ENCODE measurements around the gene ZC2HC1C. TPM values are rescaled to one million over a fixed set of nuclear protein-coding genes. Genes with fewer than 3 reads are reported as not detected.

ZC2HC1C gene
- total RNA-seq, 1 donor from 2014 or later, result 1.0 TPM

GRCh38 chr14:75051556-75051899 lies 17.9 kb upstream of the ZC2HC1C start:
- H3K9me3 Mint-ChIP-seq (ENCODE audit: unreplicated experiment), result peaks cover 6% of the 10 kb centered on the region
- DNase-seq (ENCODE audit: extremely low spot score, unreplicated experiment), result no peak
- peak overlapping the region; percentile 88 for H3K4me3 Mint-ChIP-seq (ENCODE audit: unreplicated experiment)
- peaks cover 22% of the 10 kb centered on the region for H3K36me3 Mint-ChIP-seq (ENCODE audit: unreplicated experiment)
- peak overlapping the region; percentile 96 for H3K27ac Mint-ChIP-seq (ENCODE audit: unreplicated experiment)
- no peak for TF ChIP-seq CTCF (IDR thresholded peaks at IDR 0.05)
- H3K27me3 Mint-ChIP-seq (ENCODE audit: unreplicated experiment), result no peaks in the 10 kb centered on the region
- peaks cover 27% of the 10 kb centered on the region for H3K4me1 Mint-ChIP-seq (ENCODE audit: unreplicated experiment)

- Mint-ChIP-seq H3K4me3 (ENCODE audit: unreplicated experiment) (no peak overlapping the region), H3K9me3 (ENCODE audit: unreplicated experiment) (no peaks in the 10 kb centered on the region), H3K36me3 (ENCODE audit: unreplicated experiment) (peaks cover 11% of the 10 kb centered on the region), H3K27ac (ENCODE audit: unreplicated experiment) (no peak overlapping the region), H3K4me1 (ENCODE audit: unreplicated experiment) (peaks cover 31% of the 10 kb centered on the region), H3K27me3 (ENCODE audit: unreplicated experiment) (no peaks in the 10 kb centered on the region)
- no peak for DNase-seq (ENCODE audit: extremely low spot score, unreplicated experiment)
- TF ChIP-seq CTCF (IDR thresholded peaks at IDR 0.05), result no peak
Measured at GRCh38 chr14:75053396-75054291, 15.8 kb upstream of the ZC2HC1C start.

GRCh38 chr14:75054421-75054820 lies 15.0 kb upstream of the ZC2HC1C start:
- H3K27ac Mint-ChIP-seq (ENCODE audit: unreplicated experiment), result peak overlapping the region; percentile 24
- DNase-seq (ENCODE audit: extremely low spot score, unreplicated experiment), result no peak
- H3K27me3 Mint-ChIP-seq (ENCODE audit: unreplicated experiment), result no peaks in the 10 kb centered on the region
- no peak overlapping the region for H3K4me3 Mint-ChIP-seq (ENCODE audit: unreplicated experiment)
- TF ChIP-seq CTCF (IDR thresholded peaks at IDR 0.05), result no peak
- peaks cover 8% of the 10 kb centered on the region for H3K36me3 Mint-ChIP-seq (ENCODE audit: unreplicated experiment)
- H3K9me3 Mint-ChIP-seq (ENCODE audit: unreplicated experiment), result no peaks in the 10 kb centered on the region
- H3K4me1 Mint-ChIP-seq (ENCODE audit: unreplicated experiment), result peaks cover 37% of the 10 kb centered on the region

- DNase-seq (ENCODE audit: extremely low spot score, unreplicated experiment), result no peak
- Mint-ChIP-seq H3K9me3 (ENCODE audit: unreplicated experiment) (no peaks in the 10 kb centered on the region), H3K4me1 (ENCODE audit: unreplicated experiment) (peaks cover 34% of the 10 kb centered on the region), H3K4me3 (ENCODE audit: unreplicated experiment) (no peak overlapping the region), H3K36me3 (ENCODE audit: unreplicated experiment) (peaks cover 8% of the 10 kb centered on the region), H3K27me3 (ENCODE audit: unreplicated experiment) (no peaks in the 10 kb centered on the region), H3K27ac (ENCODE audit: unreplicated experiment) (peak overlapping the region; percentile 21)
- no peak for TF ChIP-seq CTCF (IDR thresholded peaks at IDR 0.05)
Measured at GRCh38 chr14:75059642-75060041, 9.8 kb upstream of the ZC2HC1C start.

- no peak for DNase-seq (ENCODE audit: extremely low spot score, unreplicated experiment)
- peaks cover 32% of the 10 kb centered on the region for H3K4me1 Mint-ChIP-seq (ENCODE audit: unreplicated experiment)
- TF ChIP-seq CTCF (IDR thresholded peaks at IDR 0.05), result no peak
- H3K9me3 Mint-ChIP-seq (ENCODE audit: unreplicated experiment), result no peaks in the 10 kb centered on the region
- H3K27me3 Mint-ChIP-seq (ENCODE audit: unreplicated experiment), result no peaks in the 10 kb centered on the region
- no peak overlapping the region for H3K4me3 Mint-ChIP-seq (ENCODE audit: unreplicated experiment)
- H3K36me3 Mint-ChIP-seq (ENCODE audit: unreplicated experiment), result peaks cover 8% of the 10 kb centered on the region
- no peak overlapping the region for H3K27ac Mint-ChIP-seq (ENCODE audit: unreplicated experiment)
Measured at GRCh38 chr14:75060420-75060819, 9.0 kb upstream of the ZC2HC1C start.

All from osteocyte (in vitro differentiated cells).